ENCODE measurements around the gene CHPF.

DNA sequence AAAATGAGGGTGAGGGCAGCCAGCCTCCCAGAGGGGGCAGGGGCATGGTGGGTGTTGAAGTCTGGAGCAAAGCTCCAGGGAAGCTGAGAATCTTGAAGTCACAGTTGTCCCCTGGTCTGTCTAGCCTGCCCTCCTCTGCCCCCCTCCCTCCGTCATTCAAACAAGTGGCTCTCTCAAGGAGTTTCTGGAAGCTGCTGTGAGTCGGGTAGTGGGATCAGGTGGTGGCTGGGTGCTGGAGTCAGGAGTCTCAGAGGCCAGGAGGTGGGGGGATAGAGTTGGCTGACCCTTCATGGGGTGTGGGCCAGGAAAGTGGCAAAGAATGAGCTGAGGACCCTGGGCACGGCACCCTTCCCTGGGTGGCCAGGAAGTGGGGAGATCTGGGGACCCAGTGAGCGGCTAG is 29.8 kb downstream of the CHPF start:
- TF ChIP-seq, protein P1, sequence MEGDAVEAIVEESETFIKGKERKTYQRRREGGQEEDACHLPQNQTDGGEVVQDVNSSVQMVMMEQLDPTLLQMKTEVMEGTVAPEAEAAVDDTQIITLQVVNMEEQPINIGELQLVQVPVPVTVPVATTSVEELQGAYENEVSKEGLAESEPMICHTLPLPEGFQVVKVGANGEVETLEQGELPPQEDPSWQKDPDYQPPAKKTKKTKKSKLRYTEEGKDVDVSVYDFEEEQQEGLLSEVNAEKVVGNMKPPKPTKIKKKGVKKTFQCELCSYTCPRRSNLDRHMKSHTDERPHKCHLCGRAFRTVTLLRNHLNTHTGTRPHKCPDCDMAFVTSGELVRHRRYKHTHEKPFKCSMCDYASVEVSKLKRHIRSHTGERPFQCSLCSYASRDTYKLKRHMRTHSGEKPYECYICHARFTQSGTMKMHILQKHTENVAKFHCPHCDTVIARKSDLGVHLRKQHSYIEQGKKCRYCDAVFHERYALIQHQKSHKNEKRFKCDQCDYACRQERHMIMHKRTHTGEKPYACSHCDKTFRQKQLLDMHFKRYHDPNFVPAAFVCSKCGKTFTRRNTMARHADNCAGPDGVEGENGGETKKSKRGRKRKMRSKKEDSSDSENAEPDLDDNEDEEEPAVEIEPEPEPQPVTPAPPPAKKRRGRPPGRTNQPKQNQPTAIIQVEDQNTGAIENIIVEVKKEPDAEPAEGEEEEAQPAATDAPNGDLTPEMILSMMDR (IDR thresholded peaks at IDR 0.05; ENCODE audit: extremely low read depth in 1 of 2, insufficient read depth in 1 of 2, low read depth in 1 of 2, low read length in 2 of 2), result no peak
- no peak for TF ChIP-seq POLR2A (IDR thresholded peaks at IDR 0.05; ENCODE audit: low read depth, low read length)
- TF ChIP-seq, protein P2, sequence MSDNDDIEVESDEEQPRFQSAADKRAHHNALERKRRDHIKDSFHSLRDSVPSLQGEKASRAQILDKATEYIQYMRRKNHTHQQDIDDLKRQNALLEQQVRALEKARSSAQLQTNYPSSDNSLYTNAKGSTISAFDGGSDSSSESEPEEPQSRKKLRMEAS (IDR thresholded peaks at IDR 0.05; ENCODE audit: insufficient read depth, insufficient read length), result no peak
